Bone marrow (tissue), 2 donors: ENCODE measurements around the gene ZDHHC14.

Experiments used
- DNase-seq, 2 donors: peaks; one replicate each; lab custom pipeline; 2025; lab: John Stamatoyannopoulos, UW

ZDHHC14 gene

GRCh38 chr6:157669747-157670216, 288.8 kb downstream of the ZDHHC14 start:
- peak in 1 of 2 donors; percentile 14 for DNase-seq

GRCh38 chr6:157670466-157671186, 289.6 kb downstream of the ZDHHC14 start:
- peak; percentile 4 to 38 for DNase-seq

GRCh38 chr6:157672726-157673412, 291.9 kb downstream of the ZDHHC14 start:
- no peak for DNase-seq

- no peak for DNase-seq
These were observed 292.6 kb downstream of the ZDHHC14 start for GRCh38 chr6:157673596-157673995.

- DNase-seq, result no peak
These were observed 293.1 kb downstream of the ZDHHC14 start for GRCh38 chr6:157674061-157674460.

- no peak for DNase-seq
These were observed 294.8 kb downstream of the ZDHHC14 start for GRCh38 chr6:157675831-157676230.

- no peak for DNase-seq
These were observed 295.3 kb downstream of the ZDHHC14 start for GRCh38 chr6:157676241-157676640.

- DNase-seq, result no peak
These were observed 296.2 kb downstream of the ZDHHC14 start for GRCh38 chr6:157677235-157677634.

GRCh38 chr6:157679605-157680580, 298.9 kb downstream of the ZDHHC14 start:
- DNase-seq, result no peak

- no peak for DNase-seq
These were observed 300.2 kb downstream of the ZDHHC14 start for GRCh38 chr6:157681041-157681650.

- no peak for DNase-seq
These were observed 302.0 kb downstream of the ZDHHC14 start for GRCh38 chr6:157682856-157683481.

GRCh38 chr6:157683707-157684106, 302.7 kb downstream of the ZDHHC14 start:
- DNase-seq, result no peak

GRCh38 chr6:157684620-157685299, 303.8 kb downstream of the ZDHHC14 start:
- no peak for DNase-seq

- no peak for DNase-seq
These were observed 304.7 kb downstream of the ZDHHC14 start for GRCh38 chr6:157685596-157686280.

GRCh38 chr6:157688275-157688959, 307.4 kb downstream of the ZDHHC14 start:
- DNase-seq, result no peak

- DNase-seq, result no peak
These were observed 308.1 kb downstream of the ZDHHC14 start for GRCh38 chr6:157688960-157689599.

GRCh38 chr6:157689875-157690274, 308.9 kb downstream of the ZDHHC14 start:
- DNase-seq, result no peak

- no peak for DNase-seq
These were observed 309.6 kb downstream of the ZDHHC14 start for GRCh38 chr6:157690441-157691210.
